ENCODE data around the gene PCDHA11.
A peak's percentile ranks its signal among the peaks of the same experiment; 100 is the strongest.
"Not testable (repeated sequence)": the region's sequence is repeated elsewhere in the genome, so short reads cannot be mapped to it uniquely, and the experiment has no call there.

PCDHA11 gene

GRCh38 chr5:140868721-140869554 lies at the start of gene PCDHA11:
Gene PCDHA11, plus strand, starts transcription at chr5:140868957. Its CDS starts 147 bp downstream, at chr5:140869104.
- H3K27ac ChIP-seq (ENCODE audit: poor library complexity, severe bottlenecking) = no peak within 1 kb of the TSS
- H3K9me3 ChIP-seq (ENCODE audit: severe bottlenecking) = no peaks in the 10 kb centered on the region
- H3K4me3 ChIP-seq (ENCODE audit: severe bottlenecking) = peak within 1 kb of the TSS; percentile 23
- peak; percentile 97 for ATAC-seq (ENCODE audit: low read depth)
- H3K36me3 ChIP-seq (ENCODE audit: low read depth) = no peaks in the 10 kb centered on the region
- no peak for DNase-seq (ENCODE audit: low spot score)
- TF ChIP-seq, protein P1, sequence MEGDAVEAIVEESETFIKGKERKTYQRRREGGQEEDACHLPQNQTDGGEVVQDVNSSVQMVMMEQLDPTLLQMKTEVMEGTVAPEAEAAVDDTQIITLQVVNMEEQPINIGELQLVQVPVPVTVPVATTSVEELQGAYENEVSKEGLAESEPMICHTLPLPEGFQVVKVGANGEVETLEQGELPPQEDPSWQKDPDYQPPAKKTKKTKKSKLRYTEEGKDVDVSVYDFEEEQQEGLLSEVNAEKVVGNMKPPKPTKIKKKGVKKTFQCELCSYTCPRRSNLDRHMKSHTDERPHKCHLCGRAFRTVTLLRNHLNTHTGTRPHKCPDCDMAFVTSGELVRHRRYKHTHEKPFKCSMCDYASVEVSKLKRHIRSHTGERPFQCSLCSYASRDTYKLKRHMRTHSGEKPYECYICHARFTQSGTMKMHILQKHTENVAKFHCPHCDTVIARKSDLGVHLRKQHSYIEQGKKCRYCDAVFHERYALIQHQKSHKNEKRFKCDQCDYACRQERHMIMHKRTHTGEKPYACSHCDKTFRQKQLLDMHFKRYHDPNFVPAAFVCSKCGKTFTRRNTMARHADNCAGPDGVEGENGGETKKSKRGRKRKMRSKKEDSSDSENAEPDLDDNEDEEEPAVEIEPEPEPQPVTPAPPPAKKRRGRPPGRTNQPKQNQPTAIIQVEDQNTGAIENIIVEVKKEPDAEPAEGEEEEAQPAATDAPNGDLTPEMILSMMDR (IDR thresholded peaks at IDR 0.05; ENCODE audit: poor library complexity, severe bottlenecking) = peak; percentile 84
- H3K27me3 ChIP-seq (ENCODE audit: insufficient read depth, poor library complexity, severe bottlenecking) = peaks cover 75% of the 10 kb centered on the region
- no peaks in the 10 kb centered on the region for H3K4me1 ChIP-seq (ENCODE audit: insufficient read depth, poor library complexity, severe bottlenecking)

GRCh38 chr5:140821375-140822280 lies 47.1 kb upstream of the PCDHA11 start, which contains the start of gene PCDHA5:
Gene PCDHA5, plus strand, starts transcription at chr5:140821613.
- DNase-seq (ENCODE audit: low spot score) = no peak
- Histone ChIP-seq H3K9me3 (ENCODE audit: severe bottlenecking) (peaks cover 3% of the 10 kb centered on the region), H3K4me1 (ENCODE audit: insufficient read depth, poor library complexity, severe bottlenecking) (no peaks in the 10 kb centered on the region), H3K27me3 (ENCODE audit: insufficient read depth, poor library complexity, severe bottlenecking) (peaks cover 41% of the 10 kb centered on the region), H3K27ac (ENCODE audit: poor library complexity, severe bottlenecking) (no peak within 1 kb of the TSS), H3K4me3 (ENCODE audit: severe bottlenecking) (peak within 1 kb of the TSS; percentile 9), H3K36me3 (ENCODE audit: low read depth) (no peaks in the 10 kb centered on the region)
- TF ChIP-seq, protein P1 (IDR thresholded peaks at IDR 0.05; ENCODE audit: poor library complexity, severe bottlenecking) = peak; percentile 79
- peak; percentile 36; the same call in 1 of the 3 replicates for ATAC-seq (ENCODE audit: low read depth)

DNA sequence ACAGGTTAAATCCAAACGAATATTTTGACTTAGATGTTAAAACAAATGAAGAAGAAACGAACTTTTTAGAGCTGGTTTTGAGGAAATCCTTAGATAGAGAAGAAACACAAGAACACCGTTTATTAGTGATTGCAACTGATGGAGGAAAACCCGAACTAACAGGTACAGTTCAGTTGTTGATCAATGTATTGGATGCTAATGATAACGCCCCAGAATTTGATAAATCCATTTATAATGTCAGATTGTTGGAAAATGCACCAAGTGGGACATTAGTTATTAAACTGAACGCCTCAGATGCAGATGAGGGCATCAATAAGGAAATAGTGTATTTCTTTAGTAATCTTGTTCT lies 46.5 kb upstream of the PCDHA11 start:
- Histone ChIP-seq H3K9me3 (ENCODE audit: severe bottlenecking) (peaks cover 3% of the 10 kb centered on the region), H3K4me3 (ENCODE audit: severe bottlenecking) (no peak overlapping the region), H3K36me3 (ENCODE audit: low read depth) (no peaks in the 10 kb centered on the region), H3K27me3 (ENCODE audit: insufficient read depth, poor library complexity, severe bottlenecking) (peaks cover 47% of the 10 kb centered on the region), H3K4me1 (ENCODE audit: insufficient read depth, poor library complexity, severe bottlenecking) (no peaks in the 10 kb centered on the region), H3K27ac (ENCODE audit: poor library complexity, severe bottlenecking) (no peak overlapping the region)
- ATAC-seq (ENCODE audit: low read depth) = no peak
- TF ChIP-seq, protein P1 (IDR thresholded peaks at IDR 0.05; ENCODE audit: poor library complexity, severe bottlenecking) = peak; percentile 48
- DNase-seq (ENCODE audit: low spot score) = no peak

- not testable (repeated sequence) for H3K36me3 ChIP-seq (ENCODE audit: low read depth); H3K4me1 ChIP-seq (ENCODE audit: insufficient read depth, poor library complexity, severe bottlenecking); H3K9me3 ChIP-seq (ENCODE audit: severe bottlenecking); H3K4me3 ChIP-seq (ENCODE audit: severe bottlenecking); DNase-seq (ENCODE audit: low spot score); ATAC-seq (ENCODE audit: low read depth); H3K27ac ChIP-seq (ENCODE audit: poor library complexity, severe bottlenecking)
- H3K27me3 ChIP-seq (ENCODE audit: insufficient read depth, poor library complexity, severe bottlenecking) = peaks cover 48% of the 10 kb centered on the region
These were observed 45.8 kb upstream of the PCDHA11 start for GRCh38 chr5:140822969-140823368.

DNA sequence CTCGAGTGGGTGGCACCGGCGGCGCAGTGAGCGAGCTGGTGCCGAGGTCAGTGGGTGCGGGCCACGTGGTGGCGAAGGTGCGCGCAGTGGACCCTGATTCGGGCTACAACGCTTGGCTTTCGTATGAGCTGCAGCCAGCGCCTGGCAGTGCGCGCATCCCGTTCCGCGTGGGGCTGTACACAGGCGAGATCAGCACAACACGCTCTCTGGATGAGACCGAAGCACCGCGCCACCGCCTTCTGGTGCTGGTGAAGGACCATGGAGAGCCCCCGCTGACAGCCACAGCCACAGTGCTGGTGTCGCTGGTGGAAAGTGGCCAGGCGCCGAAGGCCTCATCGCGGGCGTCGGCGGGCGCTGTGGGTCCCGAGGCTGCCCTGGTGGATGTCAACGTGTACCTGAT lies 45.3 kb upstream of the PCDHA11 start:
- no peak overlapping the region for H3K27ac ChIP-seq (ENCODE audit: poor library complexity, severe bottlenecking)
- no peaks in the 10 kb centered on the region for H3K4me1 ChIP-seq (ENCODE audit: insufficient read depth, poor library complexity, severe bottlenecking)
- ATAC-seq (ENCODE audit: low read depth) (no peak), DNase-seq (ENCODE audit: low spot score) (no peak)
- H3K36me3 ChIP-seq (ENCODE audit: low read depth) = no peaks in the 10 kb centered on the region
- TF ChIP-seq, protein P1 (IDR thresholded peaks at IDR 0.05; ENCODE audit: poor library complexity, severe bottlenecking) = no peak
- H3K27me3 ChIP-seq (ENCODE audit: insufficient read depth, poor library complexity, severe bottlenecking) = peaks cover 50% of the 10 kb centered on the region
- H3K9me3 ChIP-seq (ENCODE audit: severe bottlenecking) = peaks cover 5% of the 10 kb centered on the region
- no peak overlapping the region for H3K4me3 ChIP-seq (ENCODE audit: severe bottlenecking)

Data from RWPE2 (cell line).